B cell (primary cell): ENCODE data around the gene ING3.

Experiments
- EZH2 ChIP-seq: IDR thresholded peaks from 2 replicates; pipeline ENCODE4 v1.6.1; 2012; ENCODE audit warnings: borderline replicate concordance, low read depth, mild to moderate bottlenecking, moderate library complexity, low read length; ENCODE audit not compliant: insufficient read depth, poor library complexity, severe bottlenecking
- TF ChIP-seq, protein P1 (sequence below): fragments of 200-600 bp; IDR thresholded peaks from one replicate; pipeline ENCODE4 v1.8.0; 2022; ENCODE audit warnings: antibody characterized with exemption, mild to moderate bottlenecking

GRCh38 chr7:120985130-120985758, 34.7 kb downstream of the ING3 start:
- TF ChIP-seq, protein P1, sequence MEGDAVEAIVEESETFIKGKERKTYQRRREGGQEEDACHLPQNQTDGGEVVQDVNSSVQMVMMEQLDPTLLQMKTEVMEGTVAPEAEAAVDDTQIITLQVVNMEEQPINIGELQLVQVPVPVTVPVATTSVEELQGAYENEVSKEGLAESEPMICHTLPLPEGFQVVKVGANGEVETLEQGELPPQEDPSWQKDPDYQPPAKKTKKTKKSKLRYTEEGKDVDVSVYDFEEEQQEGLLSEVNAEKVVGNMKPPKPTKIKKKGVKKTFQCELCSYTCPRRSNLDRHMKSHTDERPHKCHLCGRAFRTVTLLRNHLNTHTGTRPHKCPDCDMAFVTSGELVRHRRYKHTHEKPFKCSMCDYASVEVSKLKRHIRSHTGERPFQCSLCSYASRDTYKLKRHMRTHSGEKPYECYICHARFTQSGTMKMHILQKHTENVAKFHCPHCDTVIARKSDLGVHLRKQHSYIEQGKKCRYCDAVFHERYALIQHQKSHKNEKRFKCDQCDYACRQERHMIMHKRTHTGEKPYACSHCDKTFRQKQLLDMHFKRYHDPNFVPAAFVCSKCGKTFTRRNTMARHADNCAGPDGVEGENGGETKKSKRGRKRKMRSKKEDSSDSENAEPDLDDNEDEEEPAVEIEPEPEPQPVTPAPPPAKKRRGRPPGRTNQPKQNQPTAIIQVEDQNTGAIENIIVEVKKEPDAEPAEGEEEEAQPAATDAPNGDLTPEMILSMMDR = no peak
- no peak for TF ChIP-seq EZH2
